ENCODE results near the gene DESI2. TPM values are rescaled to one million over a fixed set of nuclear protein-coding genes. Genes with fewer than 3 reads are reported as not detected.
"Not testable (repeated sequence)": the region's sequence is repeated elsewhere in the genome, so short reads cannot be mapped to it uniquely, and the experiment has no call there.

DESI2 gene
- total RNA-seq, 2 donors from 2014 or later = 28.4 to 31.6 TPM

DNA sequence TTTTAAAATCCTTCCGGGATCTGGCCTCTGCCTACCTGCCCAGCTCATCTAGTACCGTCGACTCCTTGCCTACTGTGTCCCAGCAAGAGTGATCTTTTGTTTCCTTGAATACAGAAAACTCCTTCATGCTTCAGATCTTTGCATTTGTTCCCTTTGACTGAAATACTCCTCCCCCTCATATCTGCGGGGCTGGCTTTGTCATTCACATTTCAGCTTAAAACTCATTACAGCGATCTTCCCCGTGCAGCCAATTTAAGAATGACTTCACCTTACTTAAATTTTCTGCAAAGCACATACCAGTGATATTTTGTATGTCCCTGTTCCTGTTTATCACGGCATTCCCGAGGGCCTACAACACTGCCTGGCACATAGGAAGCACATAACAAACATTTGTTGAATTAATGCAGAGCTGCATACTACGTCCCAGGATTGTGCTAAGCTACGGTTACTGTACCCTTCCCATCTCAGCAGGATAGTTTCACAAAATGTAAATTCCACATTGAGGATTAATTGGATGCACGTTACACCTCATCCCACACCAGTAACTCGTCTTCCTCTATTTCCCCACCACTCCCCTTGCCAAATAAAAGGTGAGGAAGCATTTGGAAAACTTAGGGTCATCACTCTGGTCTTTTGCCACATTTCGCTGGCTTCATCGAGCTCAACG is 837 bp upstream of the DESI2 start:
- intact Hi-C loops (cut with DNase I) = no loop called here
- DNase-seq (ENCODE audit: low spot score) = no peak

DNA sequence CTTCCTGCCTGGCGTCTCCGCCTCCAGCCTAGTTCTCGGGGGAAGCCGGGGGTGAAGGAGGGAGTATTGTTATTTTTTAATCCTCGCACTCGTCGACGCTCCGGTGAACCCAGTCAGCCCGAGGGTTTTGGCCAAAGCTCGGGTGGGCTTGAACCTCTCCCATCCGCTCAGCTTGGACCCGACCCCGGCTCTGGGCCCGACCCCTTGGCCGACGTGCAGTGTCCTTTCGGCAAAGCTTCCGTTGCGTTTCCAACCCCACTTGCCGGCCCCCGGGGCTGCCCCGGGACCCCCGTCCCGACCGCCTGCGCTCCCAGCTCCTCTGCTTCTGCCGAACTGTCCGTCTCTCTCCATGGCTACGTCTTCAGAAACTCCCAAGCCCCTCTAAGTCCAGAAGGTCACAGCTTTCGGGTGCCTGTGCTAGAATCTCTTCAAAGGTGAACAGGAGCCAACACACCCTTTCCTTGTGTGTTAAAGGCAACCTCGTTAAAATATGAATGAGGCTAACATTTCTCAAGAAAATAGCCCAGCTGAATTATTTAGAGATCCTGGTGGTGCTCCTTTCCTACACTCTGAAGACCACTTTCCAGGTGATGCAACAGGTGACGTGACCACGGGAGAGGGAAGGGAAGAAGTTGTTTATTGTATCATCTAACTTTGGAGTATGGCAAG is 647 bp downstream of the DESI2 start:
- no peak for DNase-seq (ENCODE audit: low spot score)
- intact Hi-C loops (cut with DNase I) = loop anchor here in 1 of 2 donors (1.0 kb wide), 1 partner anchor 77 kb away; no protein-coding TSS in a partner anchor

DNA sequence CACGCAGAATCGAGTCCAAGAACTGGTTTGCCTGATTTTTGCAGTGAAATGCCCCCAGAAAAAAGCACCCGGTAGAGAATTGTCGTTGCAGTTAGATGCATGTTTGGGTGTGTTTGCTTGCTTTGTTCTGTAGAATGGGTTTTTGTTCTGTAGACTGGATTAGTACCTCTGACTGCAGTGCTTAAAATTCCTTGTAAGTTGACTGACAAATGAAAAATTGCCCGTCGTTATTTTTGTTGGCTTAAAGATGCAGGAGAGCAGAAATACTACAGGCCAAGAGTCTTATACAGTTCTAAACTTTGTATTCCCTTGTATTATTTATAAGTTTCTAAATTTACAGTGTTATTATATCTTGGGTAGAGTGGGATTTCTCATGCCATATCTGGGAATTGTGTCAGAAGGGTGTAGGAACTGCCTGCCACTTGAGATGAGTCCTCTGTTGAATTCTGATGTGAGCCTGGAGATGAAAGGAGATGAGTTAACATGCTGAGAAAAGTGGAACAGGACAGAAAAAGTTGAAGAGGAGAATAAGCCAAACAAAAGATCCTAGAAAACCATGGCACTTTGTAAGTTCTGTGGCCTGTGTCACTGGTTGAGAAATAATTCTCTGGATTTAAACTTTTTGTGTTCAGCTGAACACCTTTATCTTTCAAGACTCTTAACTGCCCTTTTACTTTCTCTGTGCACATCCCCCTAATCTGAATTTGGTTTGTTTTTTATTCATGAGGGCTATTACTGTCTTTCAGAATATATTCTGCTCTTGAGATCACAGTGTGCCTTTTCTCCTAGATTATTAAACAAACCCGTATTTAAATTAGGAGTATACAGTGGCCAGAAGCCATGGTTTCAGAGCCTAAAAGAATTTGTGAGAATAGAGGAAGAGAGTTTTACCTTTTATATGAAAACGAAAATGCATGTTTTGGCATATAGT is 1.4 kb downstream of the DESI2 start:
- intact Hi-C loops (cut with DNase I) = no loop called here
- DNase-seq (ENCODE audit: low spot score) = no peak

DNA sequence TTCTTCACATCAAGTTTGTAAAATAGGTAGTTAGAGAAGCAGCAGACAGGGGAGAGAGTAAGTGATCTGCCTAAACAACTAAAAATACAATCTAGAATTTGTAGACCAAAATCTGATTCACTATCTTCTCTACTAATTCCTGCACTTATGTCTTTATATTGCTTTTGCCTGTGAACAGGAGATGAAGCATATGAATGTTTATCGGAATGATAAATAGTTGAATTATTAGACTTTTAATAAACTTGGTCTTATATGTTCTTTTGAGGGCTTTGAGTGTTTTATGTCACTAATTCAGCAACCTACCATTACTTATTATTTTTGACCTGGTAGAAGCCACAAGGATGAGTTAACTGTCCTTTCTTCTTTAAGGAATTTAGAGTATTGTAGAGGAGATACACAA is 2.3 kb downstream of the DESI2 start:
- intact Hi-C loops (cut with DNase I) = no loop called here
- DNase-seq (ENCODE audit: low spot score) = no peak

DNA sequence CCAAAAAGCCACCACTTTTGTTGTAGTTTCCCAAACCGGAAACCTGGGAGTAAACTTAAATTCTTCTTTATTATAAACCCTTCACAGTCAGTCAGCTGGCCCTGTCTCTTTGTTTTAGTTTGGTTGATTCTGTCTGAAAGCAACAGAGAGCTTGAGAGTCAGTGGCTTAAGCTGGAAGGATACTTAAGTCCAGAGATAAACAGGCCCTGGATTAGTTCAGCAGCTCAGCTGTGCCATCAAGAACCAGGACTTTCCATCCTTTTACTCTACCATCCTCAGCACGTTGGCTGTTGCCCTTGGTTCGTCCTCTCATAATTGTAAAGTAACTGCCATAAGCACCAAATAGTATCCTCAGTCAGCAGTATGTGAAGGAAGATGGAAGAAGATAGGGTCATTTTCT is 4.5 kb downstream of the DESI2 start:
- intact Hi-C loops (cut with DNase I) = no loop called here
- no peak for DNase-seq (ENCODE audit: low spot score)

DNA sequence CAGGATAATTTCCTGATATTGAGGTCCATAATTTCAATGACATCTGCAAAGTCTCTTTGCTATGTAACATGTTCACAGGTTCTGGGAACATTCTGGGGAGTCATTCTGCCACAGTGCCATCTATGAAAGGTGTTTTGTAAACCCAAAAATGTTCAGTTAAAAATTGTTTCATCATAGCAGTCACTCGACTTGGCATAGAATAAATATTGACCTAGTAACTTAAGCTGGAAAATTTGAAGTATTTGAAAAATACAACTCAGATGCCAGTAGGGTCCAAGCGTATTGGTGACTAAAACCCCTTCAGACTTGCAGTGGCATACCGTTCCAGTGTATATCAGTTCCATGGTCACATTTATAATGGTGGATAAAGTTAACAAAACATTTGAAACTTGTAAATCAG is 6.8 kb downstream of the DESI2 start:
- intact Hi-C loops (cut with DNase I) = no loop called here
- DNase-seq (ENCODE audit: low spot score) = no peak

DNA sequence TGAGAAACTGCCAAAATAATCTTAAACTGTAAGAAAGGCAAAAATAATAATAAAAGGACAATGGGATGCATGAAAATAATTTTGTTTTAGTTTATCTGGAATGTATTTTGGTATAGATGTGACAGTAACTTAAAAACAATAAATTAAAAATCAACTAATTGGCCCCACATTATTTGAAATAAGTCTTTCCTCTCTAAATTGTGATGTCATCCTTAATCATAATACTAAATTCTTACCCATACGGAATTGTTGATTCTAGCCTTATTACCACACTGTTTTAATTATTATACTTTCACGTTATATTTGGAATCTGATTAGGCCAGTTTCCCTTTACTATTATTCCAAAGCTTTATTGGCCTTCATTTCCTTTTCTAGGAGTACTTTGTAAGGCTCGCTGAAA is 7.7 kb downstream of the DESI2 start:
- intact Hi-C loops (cut with DNase I) = no loop called here
- no peak for DNase-seq (ENCODE audit: low spot score)

DNA sequence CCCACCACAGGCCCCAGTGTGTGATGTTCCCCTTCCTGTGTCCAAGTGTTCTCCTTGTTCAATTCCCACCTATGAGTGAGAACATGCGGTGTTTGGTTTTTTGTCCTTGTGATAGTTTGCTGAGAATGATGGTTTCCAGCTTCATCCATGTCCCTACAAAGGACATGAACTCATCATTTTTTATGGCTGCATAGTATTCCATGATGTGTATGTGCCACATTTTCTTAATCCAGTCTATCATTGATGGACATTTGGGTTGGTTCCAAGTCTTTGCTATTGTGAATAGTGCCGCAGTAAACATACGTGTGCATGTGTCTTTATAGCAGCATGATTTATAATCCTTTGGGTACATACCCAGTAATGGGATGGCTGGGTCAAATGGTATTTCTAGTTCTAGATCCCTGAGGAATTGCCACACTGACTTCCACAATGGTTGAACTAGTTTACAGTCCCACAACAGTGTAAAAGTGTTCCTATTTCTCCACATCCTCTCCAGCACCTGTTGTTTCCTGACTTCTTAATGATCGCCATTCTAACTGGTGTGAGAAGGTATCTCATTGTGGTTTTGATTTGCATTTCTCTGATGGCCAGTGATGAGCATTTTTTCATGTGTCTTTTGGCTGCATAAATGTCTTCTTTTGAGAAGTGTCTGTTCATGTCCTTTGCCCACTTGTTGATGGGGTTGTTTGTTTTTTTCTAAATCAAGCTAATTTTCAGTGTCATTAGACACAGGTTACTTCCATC is 8.8 kb downstream of the DESI2 start:
- intact Hi-C loops (cut with DNase I); DNase-seq (ENCODE audit: low spot score): not testable (repeated sequence)

DNA sequence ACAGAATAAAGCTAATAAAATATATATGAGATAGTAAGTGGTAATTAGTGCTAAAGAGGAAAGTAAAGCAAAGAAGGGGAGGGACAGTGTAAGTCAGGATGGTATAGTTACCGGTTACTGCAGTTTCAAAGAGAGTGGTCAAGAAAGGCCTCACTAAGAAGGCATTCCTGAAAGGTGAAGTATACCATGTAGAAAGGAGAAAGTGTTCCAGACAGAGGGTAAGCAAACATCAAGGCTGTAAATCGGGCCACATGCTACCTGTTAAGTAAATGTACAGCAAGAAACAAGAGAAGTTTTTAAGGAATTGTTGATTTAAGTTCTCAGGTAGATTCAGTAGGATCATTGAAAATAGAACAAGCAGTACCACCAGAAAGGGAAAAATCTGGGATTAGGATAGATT is 9.7 kb downstream of the DESI2 start:
- no peak for DNase-seq (ENCODE audit: low spot score)
- intact Hi-C loops (cut with DNase I) = no loop called here

DNA sequence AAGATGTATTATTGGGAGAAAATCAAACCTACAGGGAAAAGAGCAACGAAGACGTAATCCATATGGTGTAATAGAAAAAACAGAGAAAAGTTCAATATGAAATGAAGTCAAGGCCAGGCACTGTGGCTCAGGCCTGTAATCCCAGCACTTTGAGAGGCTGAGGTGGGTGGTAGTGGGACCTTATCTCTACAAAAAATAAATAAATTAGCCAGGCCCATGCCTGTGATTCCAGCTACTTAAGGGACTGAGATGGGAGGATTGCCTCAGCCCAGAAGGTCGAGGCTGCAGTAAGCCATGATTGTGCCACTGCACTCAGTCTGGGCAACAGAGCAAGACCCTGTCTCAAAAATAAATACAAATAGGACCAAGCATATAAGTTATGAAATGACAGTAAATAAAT is 11.4 kb downstream of the DESI2 start:
- no peak for DNase-seq (ENCODE audit: low spot score)
- intact Hi-C loops (cut with DNase I) = no loop called here

DNA sequence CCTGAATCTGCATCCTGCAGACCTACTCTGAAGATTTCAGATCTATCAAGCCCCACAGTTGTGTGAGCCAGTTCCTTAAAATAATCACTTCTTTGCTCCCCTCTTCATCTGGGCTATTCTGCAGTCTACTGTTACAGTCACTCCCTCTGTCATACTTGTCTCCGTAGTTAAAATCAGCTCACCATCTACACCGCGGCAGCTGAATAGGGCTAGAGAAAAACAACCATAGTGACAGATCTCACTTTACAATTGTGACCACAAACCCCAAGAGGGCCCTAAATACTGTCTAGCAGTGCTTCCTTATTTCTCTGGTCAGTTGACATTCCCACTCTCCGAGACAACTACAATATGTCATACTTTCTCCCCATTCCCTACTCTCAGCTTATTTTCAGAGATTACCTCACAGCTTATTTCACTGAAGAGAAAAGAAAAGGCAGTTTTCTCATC is 12.9 kb downstream of the DESI2 start:
- intact Hi-C loops (cut with DNase I) = loop anchor here in 1 of 2 donors (5.0 kb wide), 1 partner anchor 1432 kb away; no protein-coding TSS in a partner anchor
- DNase-seq (ENCODE audit: low spot score) = no peak

DNA sequence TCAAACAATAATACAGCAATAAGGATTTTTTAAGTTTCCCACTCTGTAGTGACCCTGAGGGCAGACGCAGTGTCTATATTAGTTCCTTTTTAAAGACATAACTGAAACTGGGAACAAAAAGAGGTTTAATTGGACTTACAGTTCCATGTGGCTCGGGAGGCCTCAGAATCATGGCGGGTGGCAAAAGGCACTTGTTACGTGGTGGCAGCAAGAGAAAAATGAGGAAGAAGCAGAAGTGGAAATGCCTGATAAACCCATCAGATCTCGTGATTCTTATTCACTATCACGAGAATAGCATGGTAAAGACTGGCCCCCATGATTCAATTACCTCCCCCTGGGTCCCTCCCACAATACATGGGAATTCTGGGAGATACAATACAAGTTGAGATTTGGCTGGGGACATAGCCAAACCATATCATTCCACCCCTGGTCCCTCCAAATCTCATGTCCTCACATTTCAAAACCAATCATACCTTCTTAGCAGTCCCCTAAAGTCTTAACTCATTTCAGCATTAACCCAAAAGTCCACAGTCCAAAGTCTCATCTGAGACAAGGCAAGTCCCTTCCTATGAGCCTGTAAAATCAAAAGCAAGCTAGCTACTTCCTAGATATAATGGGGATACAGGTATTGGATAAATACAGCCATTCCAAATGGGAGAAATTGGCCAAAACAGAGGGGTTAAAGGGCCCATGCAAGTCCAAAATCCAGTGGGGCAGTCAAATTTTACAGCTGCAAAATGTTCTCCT is 13.9 kb downstream of the DESI2 start:
- intact Hi-C loops (cut with DNase I) = loop anchor here in 1 of 2 donors (5.0 kb wide), 1 partner anchor 1430 kb away; no protein-coding TSS in a partner anchor
- DNase-seq (ENCODE audit: low spot score) = not testable (repeated sequence)

DNA sequence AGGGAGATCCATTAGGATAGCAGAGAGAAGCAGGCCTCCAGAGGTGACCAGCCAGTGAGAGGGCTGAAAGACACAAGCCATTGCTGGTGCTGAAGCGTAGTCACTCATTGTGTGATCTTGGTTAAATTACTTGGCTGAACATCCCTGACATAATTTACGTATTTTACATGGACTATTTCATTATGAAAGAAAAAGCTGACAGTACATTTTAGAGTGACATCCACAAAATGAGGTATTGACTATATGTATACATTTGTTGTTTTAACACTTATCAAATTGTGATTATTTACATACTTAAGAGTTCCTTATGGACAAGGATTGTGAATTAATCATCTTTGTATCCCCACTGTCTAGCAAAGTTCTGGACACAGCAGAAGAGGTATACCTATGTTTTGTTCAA is 14.9 kb downstream of the DESI2 start:
- intact Hi-C loops (cut with DNase I) = loop anchor here in 1 of 2 donors (5.0 kb wide), 1 partner anchor 1430 kb away; no protein-coding TSS in a partner anchor
- no peak for DNase-seq (ENCODE audit: low spot score)

DNA sequence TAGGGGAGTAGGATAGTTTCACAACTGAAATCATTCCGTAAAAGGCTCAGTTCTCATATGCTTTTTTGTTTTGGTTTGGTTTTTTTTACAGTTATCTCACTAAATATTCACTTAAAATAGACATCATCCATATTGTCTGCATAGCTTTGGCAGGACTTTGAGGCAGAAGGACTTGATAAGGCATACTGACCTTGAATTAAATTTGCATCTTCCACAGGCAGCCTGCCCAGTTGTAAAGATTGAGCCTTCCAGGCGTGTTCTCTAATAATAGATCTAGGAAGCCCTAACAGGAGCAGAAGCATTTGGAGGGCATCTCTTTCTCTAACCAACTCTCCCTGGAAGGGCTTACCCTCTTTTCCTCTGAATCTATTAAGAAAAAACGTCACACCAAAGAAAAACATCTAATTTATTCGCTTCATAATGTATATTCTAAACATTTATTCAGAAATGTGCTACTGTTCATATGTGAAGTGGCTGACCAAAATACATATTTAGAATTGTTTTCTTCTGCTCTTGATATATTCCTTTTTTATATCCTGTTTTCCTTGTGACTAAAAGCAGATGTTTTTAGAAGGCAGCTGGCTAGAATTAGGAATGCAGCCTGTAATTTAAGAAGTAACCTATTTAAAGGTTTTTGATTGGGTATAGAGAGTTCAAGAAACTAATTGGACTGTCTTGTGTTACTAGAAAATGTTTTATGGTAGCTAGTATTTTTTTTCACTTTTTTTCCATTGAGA is 20.2 kb downstream of the DESI2 start:
- no peak for DNase-seq (ENCODE audit: low spot score)
- intact Hi-C loops (cut with DNase I) = no loop called here

DNA sequence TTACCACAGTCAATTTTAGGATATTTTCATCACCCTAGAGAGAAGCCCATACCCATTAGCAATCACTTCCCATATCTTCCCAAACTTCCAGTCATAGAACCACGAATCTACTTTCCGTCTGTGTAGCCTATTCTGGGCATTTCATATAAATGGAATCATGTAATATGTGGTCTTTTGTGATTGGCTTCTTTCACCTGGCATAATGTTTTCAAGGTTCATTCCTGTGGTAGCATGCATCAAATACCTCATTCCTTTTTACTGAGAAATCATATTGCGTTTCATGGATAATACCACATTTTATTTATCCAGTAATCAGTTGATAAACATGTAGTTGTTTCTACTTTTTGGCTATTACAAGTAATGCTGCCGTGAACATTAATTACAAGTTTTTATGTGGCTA is 21.5 kb downstream of the DESI2 start:
- intact Hi-C loops (cut with DNase I) = no loop called here
- no peak for DNase-seq (ENCODE audit: low spot score)

DNA sequence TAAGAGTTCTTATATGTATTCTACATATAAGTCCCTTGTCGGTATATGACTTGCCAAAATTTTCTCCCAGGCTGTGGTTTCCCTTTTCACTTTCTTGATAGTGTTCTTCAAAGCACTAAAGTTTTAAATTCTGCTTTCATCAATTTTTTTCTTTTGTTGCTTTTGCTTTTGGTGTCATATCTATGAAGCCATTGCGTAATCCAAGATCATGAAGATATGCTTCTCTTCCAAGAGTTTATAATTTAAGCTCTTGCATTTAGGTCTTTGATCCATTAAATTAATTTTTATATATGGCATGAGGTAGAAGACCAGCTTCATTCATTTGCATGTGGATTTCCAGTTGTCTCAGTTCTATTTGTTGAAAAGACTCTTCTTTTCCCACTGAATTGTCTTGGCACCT is 22.2 kb downstream of the DESI2 start:
- intact Hi-C loops (cut with DNase I) = no loop called here

DNA sequence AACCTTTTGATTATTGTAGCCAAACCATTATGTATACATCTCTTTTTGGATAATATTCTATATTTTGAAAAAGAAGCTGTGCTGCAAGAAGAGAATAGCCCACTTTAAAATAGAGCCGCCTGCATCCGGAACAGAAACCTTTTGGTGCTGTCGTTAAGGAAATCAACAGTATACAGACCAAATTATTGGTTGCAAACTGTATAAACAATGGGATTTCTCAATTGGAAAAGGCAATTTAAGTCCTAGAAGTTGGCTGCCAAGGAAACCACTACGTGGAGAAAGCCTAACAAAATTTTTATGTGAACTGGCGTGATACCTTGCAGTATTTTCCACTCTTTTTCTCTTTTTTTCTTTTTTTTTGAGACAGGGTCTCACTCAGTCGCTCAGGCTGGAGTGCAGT is 25.8 kb downstream of the DESI2 start:
- intact Hi-C loops (cut with DNase I) = no loop called here

More for the DNA sequence above, 22.2 kb downstream of the DESI2 start:
- DNase-seq (ENCODE audit: low spot score) = no peak

DNA sequence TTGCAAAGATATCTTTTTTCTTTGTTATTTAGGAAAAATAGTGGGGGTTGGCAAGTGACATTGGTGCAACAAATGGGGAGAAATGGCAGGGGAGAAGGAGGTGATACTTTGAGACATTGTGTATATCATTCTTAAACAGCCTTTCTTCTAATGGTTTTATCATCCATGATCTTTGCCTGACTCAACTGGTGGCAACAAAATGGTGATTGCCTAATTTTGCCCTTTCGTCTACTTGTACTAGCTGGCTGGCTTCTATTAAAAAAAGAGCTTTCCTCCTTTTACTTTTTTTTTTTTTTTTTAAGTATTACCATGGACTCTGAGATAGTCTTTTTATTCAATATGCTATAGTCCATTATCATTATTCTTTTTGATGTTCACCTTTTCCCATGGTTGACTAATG is 27.7 kb downstream of the DESI2 start:
- DNase-seq (ENCODE audit: low spot score) = no peak
- intact Hi-C loops (cut with DNase I) = no loop called here

More for the DNA sequence above, 25.8 kb downstream of the DESI2 start:
- DNase-seq (ENCODE audit: low spot score) = no peak
